RPMI8226 (cell line): ENCODE measurements around the gene MYL5.

Experiments used
- DNase-seq: peaks from one replicate; pipeline ENCODE4 v3.0.0-alpha.2; 2015

MYL5 gene

GRCh38 chr4:708631-708933 lies 34.2 kb downstream of the MYL5 start:
- DNase-seq = no peak

- DNase-seq = no peak
Measured at GRCh38 chr4:709348-709747, 35.0 kb downstream of the MYL5 start.

GRCh38 chr4:710116-710515 lies 35.8 kb downstream of the MYL5 start:
- DNase-seq = no peak

- DNase-seq = no peak
Measured at GRCh38 chr4:710916-711315, 36.6 kb downstream of the MYL5 start.

- DNase-seq = no peak
Measured at GRCh38 chr4:712093-712492, 37.8 kb downstream of the MYL5 start.

GRCh38 chr4:712916-713632 lies 38.7 kb downstream of the MYL5 start:
- DNase-seq = no peak

- no peak for DNase-seq
Measured at GRCh38 chr4:714087-714486, 39.7 kb downstream of the MYL5 start.

GRCh38 chr4:717601-718320 lies 43.4 kb downstream of the MYL5 start:
- DNase-seq = no peak

GRCh38 chr4:718460-718859 lies 44.1 kb downstream of the MYL5 start:
- no peak for DNase-seq

- no peak for DNase-seq
Measured at GRCh38 chr4:720111-720860, 45.9 kb downstream of the MYL5 start.

- DNase-seq = no peak
Measured at GRCh38 chr4:721261-722168, 47.2 kb downstream of the MYL5 start.

GRCh38 chr4:722169-722725 lies 47.9 kb downstream of the MYL5 start:
- DNase-seq = no peak

GRCh38 chr4:722851-723360 lies 48.6 kb downstream of the MYL5 start:
- no peak for DNase-seq

- no peak for DNase-seq
Measured at GRCh38 chr4:723751-724530, 49.6 kb downstream of the MYL5 start.

GRCh38 chr4:725391-726234 lies 51.3 kb downstream of the MYL5 start:
- DNase-seq = no peak

- no peak for DNase-seq
Measured at GRCh38 chr4:726235-726787, 52.0 kb downstream of the MYL5 start.

- DNase-seq = no peak
Measured at GRCh38 chr4:726838-727237, 52.5 kb downstream of the MYL5 start.

- DNase-seq = no peak
Measured at GRCh38 chr4:727576-727975, 53.2 kb downstream of the MYL5 start.

GRCh38 chr4:729336-730315 lies 55.3 kb downstream of the MYL5 start:
- DNase-seq = no peak
